HepG2 (cell line): ENCODE measurements around the gene CMIP. TPM values are rescaled to one million over a fixed set of nuclear protein-coding genes. Genes with fewer than 3 reads are reported as not detected.

Experiments
- ADNP ChIP-seq: sonication (generic); formaldehyde crosslinking; IDR thresholded peaks from 2 replicates; pipeline ENCODE4 v1.4.0; 2020; ENCODE audit warnings: missing genetic modification reagents
- ATF7-NPFF ChIP-seq: sonication (generic); formaldehyde crosslinking; IDR thresholded peaks from 2 replicates; pipeline ENCODE4 v1.8.1; 2023; ENCODE audit warnings: mild to moderate bottlenecking, low read depth, missing genetic modification reagents, moderate library complexity
- CHD4 ChIP-seq: fragments of 200-600 bp; sonication (generic); IDR thresholded peaks from 2 replicates; pipeline ENCODE4 v1.7.0; 2017; ENCODE audit warnings: mild to moderate bottlenecking, low read length, borderline replicate concordance
- EEA1 ChIP-seq: sonication (generic); formaldehyde crosslinking; IDR thresholded peaks from 2 replicates; pipeline ENCODE4 v1.5.1; 2020; ENCODE audit warnings: mild to moderate bottlenecking, missing genetic modification reagents, borderline replicate concordance
- ERF ChIP-seq: IDR thresholded peaks from 2 replicates; pipeline ENCODE4 v1.6.1; 2018; ENCODE audit warnings: missing biosample characterization, missing genetic modification reagents
- HMGA1 ChIP-seq: sonication (generic); formaldehyde crosslinking; conservative IDR thresholded peaks from 2 replicates; pipeline ENCODE4 v1.4.0; 2020; ENCODE audit warnings: missing genetic modification reagents
- KDM5B ChIP-seq: sonication (generic); formaldehyde crosslinking; IDR thresholded peaks from 2 replicates; pipeline ENCODE4 v1.4.0; 2020; ENCODE audit warnings: missing genetic modification reagents, mild to moderate bottlenecking, borderline replicate concordance
- RFX3 ChIP-seq: IDR thresholded peaks from 2 replicates; pipeline ENCODE4 v1.6.1; 2016; ENCODE audit warnings: missing biosample characterization, missing genetic modification reagents
- SP5 ChIP-seq: IDR thresholded peaks from 2 replicates; pipeline ENCODE4 v1.6.1; 2016; ENCODE audit warnings: low read depth, borderline replicate concordance
- SUZ12 ChIP-seq: fragments of 150-350 bp; IDR thresholded peaks from 2 replicates; pipeline ENCODE4 v1.6.1; 2014; ENCODE audit warnings: low read depth, low read length
- TOE1 ChIP-seq: sonication (generic); formaldehyde crosslinking; IDR thresholded peaks from 2 replicates; pipeline ENCODE4 v1.4.0; 2020; ENCODE audit warnings: mild to moderate bottlenecking, missing genetic modification reagents
- ZBTB44 ChIP-seq: sonication (generic); formaldehyde crosslinking; IDR thresholded peaks from 2 replicates; pipeline ENCODE4 v1.4.0; 2020; ENCODE audit warnings: missing genetic modification reagents
- ZBTB46 ChIP-seq: sonication (generic); formaldehyde crosslinking; IDR thresholded peaks from 2 replicates; pipeline ENCODE4 v1.4.0; 2020; ENCODE audit warnings: mild to moderate bottlenecking, missing genetic modification reagents, borderline replicate concordance
- ZNF138 ChIP-seq: sonication (generic); formaldehyde crosslinking; IDR thresholded peaks from 2 replicates; pipeline ENCODE4 v1.5.0; 2020; ENCODE audit warnings: mild to moderate bottlenecking, low read depth, missing genetic modification reagents
- ZNF256 ChIP-seq: sonication (generic); formaldehyde crosslinking; conservative IDR thresholded peaks from 2 replicates; pipeline ENCODE4 v1.4.0; 2020; ENCODE audit warnings: missing genetic modification reagents
- ZNF264 ChIP-seq: sonication (generic); formaldehyde crosslinking; IDR thresholded peaks from 2 replicates; pipeline ENCODE4 v1.4.0; 2020; ENCODE audit warnings: missing genetic modification reagents
- ZNF33A ChIP-seq: sonication (generic); formaldehyde crosslinking; IDR thresholded peaks from 2 replicates; pipeline ENCODE4 v1.5.1; 2020; ENCODE audit warnings: missing genetic modification reagents, mild to moderate bottlenecking, moderate library complexity, borderline replicate concordance
- ZNF549 ChIP-seq: sonication (generic); formaldehyde crosslinking; IDR thresholded peaks from 2 replicates; pipeline ENCODE4 v1.5.0; 2020; ENCODE audit warnings: missing genetic modification reagents
- ZNF615 ChIP-seq: sonication (generic); formaldehyde crosslinking; IDR thresholded peaks from 2 replicates; pipeline ENCODE4 v1.5.0; 2020; ENCODE audit warnings: mild to moderate bottlenecking, missing genetic modification reagents, borderline replicate concordance
- ZNF703 ChIP-seq: sonication (generic); formaldehyde crosslinking; IDR thresholded peaks from 2 replicates; pipeline ENCODE4 v1.5.1; 2020; ENCODE audit warnings: missing genetic modification reagents, mild to moderate bottlenecking, moderate library complexity, borderline replicate concordance
- ZNF740 ChIP-seq: sonication (generic); formaldehyde crosslinking; IDR thresholded peaks from 2 replicates; pipeline ENCODE4 v1.4.0; 2020; ENCODE audit warnings: missing genetic modification reagents
- ZNF75D ChIP-seq: sonication (generic); formaldehyde crosslinking; IDR thresholded peaks from 2 replicates; pipeline ENCODE4 v1.8.1; 2023; ENCODE audit warnings: missing genetic modification reagents, mild to moderate bottlenecking, borderline replicate concordance
- ZNF761 ChIP-seq: sonication (generic); formaldehyde crosslinking; conservative IDR thresholded peaks from 2 replicates; pipeline ENCODE4 v1.4.0; 2020; ENCODE audit warnings: mild to moderate bottlenecking, missing genetic modification reagents
- ZNF768 ChIP-seq: sonication (generic); formaldehyde crosslinking; IDR thresholded peaks from 2 replicates; pipeline ENCODE4 v1.4.0; 2020; ENCODE audit warnings: missing genetic modification reagents
- ZNF775 ChIP-seq: sonication (generic); formaldehyde crosslinking; IDR thresholded peaks from 2 replicates; pipeline ENCODE4 v1.4.0; 2020; ENCODE audit warnings: missing genetic modification reagents, mild to moderate bottlenecking, moderate library complexity, borderline replicate concordance
- ZNF788 ChIP-seq: sonication (generic); formaldehyde crosslinking; IDR thresholded peaks from 2 replicates; pipeline ENCODE4 v1.5.0; 2020; ENCODE audit warnings: mild to moderate bottlenecking, missing genetic modification reagents, borderline replicate concordance
- ZNF816 ChIP-seq: sonication (generic); formaldehyde crosslinking; IDR thresholded peaks from 2 replicates; pipeline ENCODE4 v1.8.0; 2022; ENCODE audit warnings: missing genetic modification reagents, mild to moderate bottlenecking, borderline replicate concordance
- ZNF850 ChIP-seq: sonication (generic); formaldehyde crosslinking; conservative IDR thresholded peaks from 2 replicates; pipeline ENCODE4 v1.9.0; 2021; ENCODE audit warnings: mild to moderate bottlenecking, missing genetic modification reagents
- polyA plus RNA-seq, 8 experiments: library from polyadenylated mRNA; depleted of rRNA in 3 of 8; stranded (reverse) in 7 of 8; unstranded in 1 of 8; fragments of >200 nt; fragmentation: Illumina TruSeq in 4 of 8; extraction: Trizol in 4 of 8; gene quantifications; 2 replicates each; pipeline versions ENCODE4 v1.2.1 to v1.2.3, GENCODE V29; 2011 to 2016; ENCODE audit warnings: low read depth in 4 of 8, missing spikeins in 1 of 8, mixed read lengths in 1 of 8; ENCODE audit not compliant: insufficient read depth in 1 of 8
- total RNA-seq, 5 experiments: library from RNA; depleted of rRNA; stranded (reverse); fragments of >200 nt; fragmentation: Illumina TruSeq; extraction: Trizol; gene quantifications; 2 replicates each; pipeline ENCODE4 v1.2.3, GENCODE V29; 2016; ENCODE audit warnings: low read depth in 1 of 5

The CMIP gene
- total and polyA plus RNA-seq, 2 of the 13 experiments (the other 11 are each of a cell fraction or from before 2014, with no cell fraction given), result 10.9 to 18.1 TPM

GRCh38 chr16:81548876-81549546 lies 104.4 kb downstream of the CMIP start (continued):
- TF ChIP-seq SUZ12 (no peak), KDM5B (peak; percentile 61; the same call in 1 of the 2 replicates), SP5 (CRISPR knock-in tag) (no peak), ZNF264 (CRISPR knock-in tag) (0 out of 2 replicates have a peak, but pooled peaks have one; percentile 3), TOE1 (CRISPR knock-in tag) (0 out of 2 replicates have a peak, but pooled peaks have one; percentile 67), ZNF549 (CRISPR knock-in tag) (no peak), ATF7-NPFF (CRISPR knock-in tag) (0 out of 2 replicates have a peak, but pooled peaks have one; percentile 47), EEA1 (CRISPR knock-in tag) (no peak), ZNF788 (CRISPR knock-in tag) (peak; percentile 74; the same call in 1 of the 2 replicates), ZNF703 (no peak), ZNF75D (CRISPR knock-in tag) (no peak), ZNF615 (0 out of 2 replicates have a peak, but pooled peaks have one; percentile 47), CHD4 (peak; percentile 25; the same call in 1 of the 2 replicates), ZBTB46 (CRISPR knock-in tag) (no peak), ZNF816 (CRISPR knock-in tag) (no peak), ZNF256 (CRISPR knock-in tag) (no peak), HMGA1 (CRISPR knock-in tag) (no peak), ERF (peak; percentile 76; the same call in 1 of the 2 replicates), ZNF850 (CRISPR knock-in tag) (no peak), RFX3 (no peak), ZBTB44 (CRISPR knock-in tag) (no peak), ZNF740 (CRISPR knock-in tag) (no peak), ZNF761 (CRISPR knock-in tag) (no peak), ZNF768 (CRISPR knock-in tag) (no peak; the same call in 1 of the 2 replicates), ZNF138 (CRISPR knock-in tag) (no peak), ZNF33A (CRISPR knock-in tag) (no peak), ADNP (CRISPR knock-in tag) (0 out of 2 replicates have a peak, but pooled peaks have one; percentile 26), ZNF775 (CRISPR knock-in tag) (no peak; the same call in none of the 2 replicates)
